ENCODE measurements around the gene LYZ. TPM values are rescaled to one million over a fixed set of nuclear protein-coding genes. Genes with fewer than 3 reads are reported as not detected.

The LYZ gene
- total RNA-seq, 1 donor from 2014 or later = 6.6 TPM

GRCh38 chr12:69338120-69338859 is 9.9 kb upstream of the LYZ start:
- peak; percentile 23 for ATAC-seq

GRCh38 chr12:69338936-69339335 is 9.2 kb upstream of the LYZ start:
- no peak for ATAC-seq
- DNase-seq (ENCODE audit: low spot score) = no peak

More at GRCh38 chr12:69338120-69338859, 9.9 kb upstream of the LYZ start:
- DNase-seq (ENCODE audit: low spot score) = no peak

GRCh38 chr12:69339999-69340398 is 8.2 kb upstream of the LYZ start:
- ATAC-seq = peak; percentile 52
- DNase-seq (ENCODE audit: low spot score) = no peak

DNA sequence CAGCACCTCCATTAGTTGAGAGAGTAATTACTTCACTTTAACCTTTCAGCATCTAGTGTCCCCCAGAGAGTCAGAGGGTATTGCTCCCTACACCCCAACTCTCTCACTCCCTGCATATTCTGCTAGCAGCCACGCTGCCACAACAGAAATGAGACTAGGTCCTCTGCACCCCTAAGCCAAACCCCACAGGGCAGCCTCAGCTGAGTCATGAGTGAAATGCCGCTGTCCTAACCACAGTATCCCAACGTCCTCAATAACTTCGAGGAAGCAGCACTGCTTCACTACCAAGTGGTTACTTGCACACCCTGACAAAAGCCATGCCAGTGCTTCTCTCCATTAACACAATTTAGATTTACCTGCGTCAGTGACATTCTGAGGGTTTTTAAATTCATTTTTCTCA is 6.9 kb upstream of the LYZ start:
- no peak for ATAC-seq
- no peak for DNase-seq (ENCODE audit: low spot score)

GRCh38 chr12:69342421-69342820 is 5.8 kb upstream of the LYZ start:
- no peak for DNase-seq (ENCODE audit: low spot score)
- no peak for ATAC-seq

DNA sequence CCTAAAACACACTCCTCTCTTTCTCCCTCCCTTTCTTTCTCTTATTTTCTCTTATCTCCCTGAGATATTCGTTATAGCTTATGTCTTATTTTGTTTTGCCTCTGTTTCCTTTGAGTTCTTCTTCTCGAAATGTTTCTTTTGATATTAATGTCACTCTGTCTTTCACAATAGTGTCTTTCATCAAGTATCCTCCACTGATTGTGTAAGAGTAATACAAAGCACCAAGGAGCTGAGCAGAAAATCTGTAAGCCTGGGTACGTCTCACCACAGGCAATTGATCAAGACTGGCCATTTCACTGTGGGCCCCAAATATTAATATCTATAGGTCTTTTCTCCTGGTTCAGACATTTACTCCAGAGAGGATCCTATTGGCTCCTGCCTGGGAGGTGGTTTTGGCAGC is 4.8 kb upstream of the LYZ start:
- DNase-seq (ENCODE audit: low spot score) (no peak), ATAC-seq (no peak)

GRCh38 chr12:69343885-69344612 is 4.1 kb upstream of the LYZ start:
- no peak for DNase-seq (ENCODE audit: low spot score)
- ATAC-seq = peak; percentile 16

DNA sequence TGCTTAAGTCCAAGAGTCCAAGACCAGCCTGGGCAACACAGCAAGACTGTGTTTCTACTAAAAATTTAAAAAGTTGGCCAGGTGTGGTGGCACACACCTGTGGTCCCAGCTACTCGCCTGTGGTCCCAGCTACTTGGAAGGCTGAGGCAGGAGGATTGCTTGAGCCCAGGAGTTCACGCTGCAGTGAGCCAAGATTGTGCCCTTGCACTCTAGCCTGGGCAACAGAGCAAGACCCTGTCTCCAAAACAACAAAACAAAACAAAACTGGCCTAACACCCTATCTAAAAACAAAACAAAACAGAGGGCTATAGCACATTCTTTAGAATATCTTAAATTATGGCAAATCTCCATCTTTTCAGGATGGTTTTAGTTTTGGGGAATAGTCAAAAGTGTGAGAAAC is 3.1 kb upstream of the LYZ start:
- ATAC-seq (no peak), DNase-seq (ENCODE audit: low spot score) (no peak)

- no peak for DNase-seq (ENCODE audit: low spot score)
- peak; percentile 66 for ATAC-seq
These were observed 2.4 kb upstream of the LYZ start for GRCh38 chr12:69345742-69346141.

DNA sequence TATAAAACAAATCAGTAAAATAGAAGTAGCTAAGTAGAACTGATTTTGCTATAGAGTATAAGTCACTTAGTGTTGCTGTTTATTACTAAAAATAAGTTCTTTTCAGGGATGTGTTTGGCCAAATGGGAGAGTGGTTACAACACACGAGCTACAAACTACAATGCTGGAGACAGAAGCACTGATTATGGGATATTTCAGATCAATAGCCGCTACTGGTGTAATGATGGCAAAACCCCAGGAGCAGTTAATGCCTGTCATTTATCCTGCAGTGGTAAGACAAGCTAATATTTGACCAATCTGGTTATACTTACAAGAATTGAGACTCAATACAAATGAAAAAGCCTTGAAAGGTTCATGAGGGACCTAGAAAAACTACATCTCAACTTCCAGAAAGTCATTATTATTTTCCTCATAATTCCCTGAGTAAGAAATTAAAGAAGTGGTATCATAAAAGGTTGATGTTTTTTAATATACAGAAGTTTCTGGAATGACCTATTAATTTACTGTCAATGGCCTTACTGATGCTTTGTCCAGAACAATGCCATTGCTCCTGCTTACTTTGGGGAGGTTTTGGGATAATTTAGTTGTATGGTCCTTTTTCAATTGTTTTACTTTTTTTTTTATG is 1.9 kb downstream of the LYZ start:
- ATAC-seq = peak; percentile 37

DNA sequence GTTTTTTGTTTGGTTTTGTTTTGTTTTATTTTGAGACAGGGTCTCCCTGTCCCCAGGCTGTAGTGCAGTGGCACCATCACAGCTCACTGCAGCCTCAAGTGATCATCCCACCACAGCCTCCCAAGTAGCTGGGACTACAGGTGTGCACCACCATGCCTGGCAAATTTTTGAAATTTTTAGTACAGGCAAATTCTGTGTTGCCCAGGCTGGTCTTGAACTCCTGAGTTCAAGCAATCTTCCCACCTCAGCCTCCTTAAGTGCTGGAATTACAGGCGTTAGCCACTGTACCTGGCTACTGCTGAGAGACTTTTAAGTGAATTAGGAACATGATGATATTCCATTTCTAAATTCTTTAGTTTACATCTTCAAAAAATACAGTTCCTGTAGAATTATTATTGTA is 2.6 kb downstream of the LYZ start:
- ATAC-seq (no peak), DNase-seq (ENCODE audit: low spot score) (no peak)

More for the DNA sequence above, 1.9 kb downstream of the LYZ start:
- no peak for DNase-seq (ENCODE audit: low spot score)

DNA sequence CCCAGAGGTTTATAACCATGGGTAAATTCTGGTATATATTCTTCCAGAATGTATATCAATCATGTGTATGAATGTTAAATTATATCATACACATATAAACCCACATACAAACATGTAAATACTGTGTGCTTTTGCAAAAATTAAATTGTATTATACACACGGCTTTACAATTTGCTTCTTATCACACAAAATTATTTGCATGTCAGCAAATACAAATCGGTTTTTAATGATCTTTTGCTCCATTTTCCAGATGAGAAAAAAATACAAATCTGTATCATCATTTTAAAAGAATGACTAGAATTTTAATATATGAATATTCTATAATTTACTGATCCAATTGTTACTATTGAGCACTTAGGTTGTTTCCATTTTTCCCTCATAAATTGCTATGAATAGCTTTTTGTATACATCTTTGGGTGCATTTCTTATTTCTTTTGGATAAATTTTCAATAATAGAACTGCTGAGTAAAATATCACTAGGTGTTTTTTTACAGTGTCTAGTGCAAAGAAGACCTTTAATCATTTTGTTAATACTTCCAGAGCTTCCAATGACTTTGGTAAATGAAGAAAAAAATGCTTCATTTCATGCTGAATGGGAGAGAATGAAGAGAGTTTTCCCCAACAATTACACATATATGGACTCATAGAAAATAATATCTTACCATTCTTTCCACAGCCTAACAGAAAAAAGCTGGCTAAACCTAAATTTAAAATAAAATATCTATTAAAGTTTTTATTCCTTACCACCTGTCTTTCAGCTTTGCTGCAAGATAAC is 3.5 kb downstream of the LYZ start:
- ATAC-seq (no peak), DNase-seq (ENCODE audit: low spot score) (no peak)

DNA sequence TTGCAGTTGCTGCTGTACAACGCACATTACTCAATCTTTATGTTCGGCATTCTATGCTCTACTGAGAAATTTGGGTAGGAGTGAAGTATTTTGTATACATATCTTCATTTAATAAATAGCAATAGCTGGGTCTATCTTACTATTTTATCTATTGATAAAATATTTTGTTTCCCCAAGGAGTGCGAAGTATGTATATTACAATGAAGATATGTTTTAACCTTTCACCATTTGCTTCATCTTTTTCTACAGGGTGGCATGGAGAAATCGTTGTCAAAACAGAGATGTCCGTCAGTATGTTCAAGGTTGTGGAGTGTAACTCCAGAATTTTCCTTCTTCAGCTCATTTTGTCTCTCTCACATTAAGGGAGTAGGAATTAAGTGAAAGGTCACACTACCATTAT is 4.7 kb downstream of the LYZ start:
- DNase-seq (ENCODE audit: low spot score) (no peak), ATAC-seq (no peak)

- DNase-seq (ENCODE audit: low spot score) (no peak), ATAC-seq (no peak)
These were observed 6.0 kb downstream of the LYZ start for GRCh38 chr12:69354172-69354555.

DNA sequence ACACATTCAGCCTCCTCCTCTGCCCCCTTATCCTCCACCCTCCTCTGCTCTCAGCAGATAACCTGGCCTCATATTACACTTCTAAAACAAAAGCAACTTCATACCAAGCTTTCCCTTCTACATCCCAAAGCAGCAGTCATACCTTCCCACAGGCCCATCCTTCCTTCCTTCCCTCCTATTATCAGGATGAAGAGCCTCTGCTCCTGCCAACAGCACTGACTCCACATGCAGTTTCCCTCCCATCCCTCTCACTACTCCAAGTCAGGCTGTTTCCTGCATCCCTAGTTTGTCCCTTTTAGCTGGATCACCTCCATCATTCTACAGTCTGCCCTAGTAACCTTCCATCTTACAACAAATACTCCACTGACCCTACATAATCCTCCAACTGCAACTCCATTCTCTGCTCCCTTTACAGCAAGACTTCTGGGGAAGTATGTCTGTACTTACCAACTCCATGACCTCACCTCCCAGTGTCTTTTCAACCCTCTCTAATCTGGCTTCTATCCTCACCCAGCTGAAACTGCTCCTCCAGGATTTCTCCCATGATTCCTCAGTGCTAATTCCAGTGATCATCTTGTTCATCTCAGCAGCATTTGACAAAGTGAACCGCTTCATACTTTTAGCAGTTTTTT is 6.5 kb downstream of the LYZ start:
- DNase-seq (ENCODE audit: low spot score) (no peak), ATAC-seq (no peak)

DNA sequence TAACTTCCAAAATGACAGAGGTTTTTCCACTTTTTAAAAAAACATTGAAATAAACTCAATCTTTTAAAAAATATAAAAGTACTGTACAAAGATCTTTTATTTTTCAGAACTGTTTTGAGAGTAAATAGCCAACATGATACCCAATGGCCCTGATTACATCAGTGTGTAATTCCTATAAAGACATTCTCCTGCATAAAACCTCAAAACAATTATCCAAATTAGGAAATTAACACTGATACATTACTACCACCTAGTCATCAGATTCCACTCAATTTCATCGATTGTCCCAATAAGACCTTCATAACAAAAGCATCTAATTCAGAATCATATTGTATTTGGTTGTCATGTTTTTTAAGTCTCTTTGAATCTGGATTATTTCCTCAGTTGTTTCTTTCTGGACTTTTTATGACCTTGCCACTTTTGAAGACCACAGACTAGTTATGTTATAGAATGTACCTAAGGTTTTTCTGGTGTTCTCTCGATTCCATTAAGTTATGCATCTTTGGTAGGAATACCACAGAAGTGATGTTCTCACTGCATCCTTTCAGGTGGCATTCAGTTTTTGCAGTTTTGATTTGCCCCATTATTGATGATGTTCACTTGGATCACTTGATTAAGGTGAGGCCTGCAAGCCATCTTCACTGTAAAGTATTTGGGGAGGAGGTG is 7.3 kb downstream of the LYZ start:
- ATAC-seq = no peak
- no peak for DNase-seq (ENCODE audit: low spot score)

DNA sequence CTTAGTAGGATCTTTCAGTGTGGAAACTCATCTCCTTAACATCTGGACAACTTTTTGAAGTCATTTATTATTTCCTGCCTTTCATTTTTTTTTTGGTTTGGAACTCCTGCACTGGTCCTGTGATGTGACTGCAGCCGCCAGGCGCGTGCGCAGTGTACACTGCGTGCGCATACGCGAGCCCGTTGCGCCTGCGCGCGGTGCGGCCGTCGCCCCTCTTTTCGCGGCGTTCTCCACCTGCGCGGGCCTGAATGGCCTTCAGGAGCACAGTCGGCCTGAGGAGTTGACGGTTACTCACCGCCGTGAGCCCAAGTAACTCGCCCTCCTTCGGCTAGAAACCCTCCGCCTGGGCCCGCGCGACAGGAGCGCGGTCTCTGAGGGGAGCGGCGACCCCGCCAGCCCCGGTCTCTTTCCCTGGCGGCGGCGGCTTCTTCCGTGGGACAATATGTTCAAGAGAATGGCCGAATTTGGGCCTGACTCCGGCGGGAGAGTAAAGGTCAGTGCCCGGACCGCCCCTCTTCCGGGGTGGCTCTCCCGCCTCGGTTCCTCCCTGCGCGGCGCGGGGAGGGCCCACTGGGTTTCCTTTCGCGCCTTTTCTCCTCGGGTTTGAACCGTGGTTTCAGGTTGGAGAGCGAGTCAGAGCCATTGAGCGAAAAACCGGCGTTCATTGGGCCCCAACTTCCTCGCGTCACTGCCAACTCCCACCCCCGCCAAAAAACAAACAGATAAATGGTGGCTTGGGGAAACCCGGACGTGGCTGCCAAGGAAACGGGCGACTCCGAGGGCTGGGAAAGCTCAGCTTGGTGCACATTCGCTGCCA is 11.6 kb downstream of the LYZ start, which contains the start of gene YEATS4:
Gene YEATS4, plus strand, starts transcription at position 213 of the 817 bp plus-strand sequence. Its CDS starts 230 bp downstream, at position 443.
- peak; percentile 88 for DNase-seq (ENCODE audit: low spot score)
- ATAC-seq = peak; percentile 90

GRCh38 chr12:69360348-69360672 is 12.1 kb downstream of the LYZ start:
- DNase-seq (ENCODE audit: low spot score) (no peak), ATAC-seq (no peak)

GRCh38 chr12:69366796-69367195 is 18.6 kb downstream of the LYZ start:
- DNase-seq (ENCODE audit: low spot score) = no peak

More at GRCh38 chr12:69366796-69367195, 18.6 kb downstream of the LYZ start:
- no peak for ATAC-seq

Measured in left lobe of liver (tissue), 2 donors.